GM18498 (cell line): ENCODE data around the gene ICAM4.
"Not testable (repeated sequence)": the region's sequence is repeated elsewhere in the genome, so short reads cannot be mapped to it uniquely, and the experiment has no call there.

Experiments
- ATAC-seq: cut with Tn5 transposase; IDR thresholded peaks from one replicate; pipeline ENCODE4 v1.9.1; 2021; ENCODE audit warnings: mild to moderate bottlenecking, moderate library complexity; ENCODE audit not compliant: unreplicated experiment

Gene ICAM4

GRCh38 chr19:10268071-10268470 lies 18.7 kb upstream of the ICAM4 start:
- ATAC-seq = no peak

DNA sequence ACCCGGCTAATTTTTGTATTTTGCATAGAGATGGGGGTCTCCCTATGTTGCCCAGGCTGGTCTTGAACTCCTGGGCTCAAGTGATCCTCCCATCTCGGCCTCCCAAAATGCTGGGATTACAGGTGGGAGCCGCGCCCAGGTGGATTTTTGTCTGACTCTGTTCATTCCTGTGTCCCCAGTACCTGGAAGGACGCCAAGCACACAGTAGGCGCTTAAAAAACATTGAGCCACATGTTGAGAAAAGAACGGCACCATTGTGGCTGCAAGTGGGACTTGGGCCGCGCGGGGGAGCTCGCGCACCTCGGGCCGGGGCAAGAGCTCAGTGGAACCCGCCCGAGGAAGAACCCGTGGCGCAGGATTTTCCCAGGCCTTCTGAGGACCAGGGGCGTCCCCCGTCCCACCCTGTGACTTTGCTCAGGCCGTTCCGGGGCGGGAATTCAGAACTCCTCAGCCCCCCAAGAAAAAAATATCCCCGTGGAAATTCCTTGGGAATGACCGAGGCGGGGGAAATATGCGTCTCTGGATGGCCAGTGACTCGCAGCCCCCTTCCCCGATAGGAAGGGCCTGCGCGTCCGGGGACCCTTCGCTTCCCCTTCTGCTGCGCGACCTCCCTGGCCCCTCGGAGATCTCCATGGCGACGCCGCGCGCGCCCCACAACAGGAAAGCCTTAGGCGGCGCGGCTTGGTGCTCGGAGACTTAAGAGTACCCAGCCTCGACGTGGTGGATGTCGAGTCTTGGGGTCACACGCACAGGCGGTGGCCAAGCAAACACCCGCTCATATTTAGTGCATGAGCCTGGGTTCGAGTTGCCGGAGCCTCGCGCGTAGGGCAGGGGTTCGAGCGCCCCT lies 17.2 kb upstream of the ICAM4 start:
- ATAC-seq = peak; percentile 46

DNA sequence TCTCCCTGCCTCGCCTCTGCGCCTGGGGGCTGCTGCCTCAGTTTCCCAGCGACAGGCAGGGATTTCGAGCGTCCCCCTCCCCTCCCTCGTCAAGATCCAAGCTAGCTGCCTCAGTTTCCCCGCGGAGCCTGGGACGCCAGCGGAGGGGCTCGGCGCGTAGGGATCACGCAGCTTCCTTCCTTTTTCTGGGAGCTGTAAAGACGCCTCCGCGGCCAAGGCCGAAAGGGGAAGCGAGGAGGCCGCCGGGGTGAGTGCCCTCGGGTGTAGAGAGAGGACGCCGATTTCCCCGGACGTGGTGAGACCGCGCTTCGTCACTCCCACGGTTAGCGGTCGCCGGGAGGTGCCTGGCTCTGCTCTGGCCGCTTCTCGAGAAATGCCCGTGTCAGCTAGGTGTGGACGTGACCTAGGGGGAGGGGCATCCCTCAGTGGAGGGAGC lies 16.6 kb upstream of the ICAM4 start:
- ATAC-seq = peak; percentile 50

DNA sequence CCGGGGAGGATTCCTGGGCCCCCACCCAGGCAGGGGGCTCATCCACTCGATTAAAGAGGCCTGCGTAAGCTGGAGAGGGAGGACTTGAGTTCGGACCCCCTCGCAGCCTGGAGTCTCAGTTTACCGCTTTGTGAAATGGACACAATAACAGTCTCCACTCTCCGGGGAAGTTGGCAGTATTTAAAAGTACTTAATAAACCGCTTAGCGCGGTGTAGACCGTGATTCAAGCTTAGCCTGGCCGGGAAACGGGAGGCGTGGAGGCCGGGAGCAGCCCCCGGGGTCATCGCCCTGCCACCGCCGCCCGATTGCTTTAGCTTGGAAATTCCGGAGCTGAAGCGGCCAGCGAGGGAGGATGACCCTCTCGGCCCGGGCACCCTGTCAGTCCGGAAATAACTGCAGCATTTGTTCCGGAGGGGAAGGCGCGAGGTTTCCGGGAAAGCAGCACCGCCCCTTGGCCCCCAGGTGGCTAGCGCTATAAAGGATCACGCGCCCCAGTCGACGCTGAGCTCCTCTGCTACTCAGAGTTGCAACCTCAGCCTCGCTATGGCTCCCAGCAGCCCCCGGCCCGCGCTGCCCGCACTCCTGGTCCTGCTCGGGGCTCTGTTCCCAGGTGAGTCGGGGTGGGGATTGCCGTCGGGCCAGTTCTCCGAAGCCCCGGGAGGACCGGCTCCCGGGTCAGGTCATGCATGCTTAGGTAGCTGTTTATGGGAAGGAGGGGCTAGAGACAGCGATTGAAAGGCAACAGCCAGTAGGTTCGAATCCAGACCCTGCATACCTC lies 15.9 kb upstream of the ICAM4 start, which contains the start of gene ICAM1:
ICAM1 (plus strand) TSS at position 505 of the 779 bp plus-strand sequence; CDS start at position 545, 40 bp downstream.
- ATAC-seq = peak; percentile 47

- ATAC-seq = peak; percentile 19
These were observed 15.1 kb upstream of the ICAM4 start for GRCh38 chr19:10271543-10272086.

GRCh38 chr19:10274589-10274988 lies 12.2 kb upstream of the ICAM4 start:
- no peak for ATAC-seq

GRCh38 chr19:10277795-10278589 lies 8.8 kb upstream of the ICAM4 start:
- ATAC-seq = no peak

GRCh38 chr19:10278935-10279334 lies 7.8 kb upstream of the ICAM4 start:
- ATAC-seq = no peak

DNA sequence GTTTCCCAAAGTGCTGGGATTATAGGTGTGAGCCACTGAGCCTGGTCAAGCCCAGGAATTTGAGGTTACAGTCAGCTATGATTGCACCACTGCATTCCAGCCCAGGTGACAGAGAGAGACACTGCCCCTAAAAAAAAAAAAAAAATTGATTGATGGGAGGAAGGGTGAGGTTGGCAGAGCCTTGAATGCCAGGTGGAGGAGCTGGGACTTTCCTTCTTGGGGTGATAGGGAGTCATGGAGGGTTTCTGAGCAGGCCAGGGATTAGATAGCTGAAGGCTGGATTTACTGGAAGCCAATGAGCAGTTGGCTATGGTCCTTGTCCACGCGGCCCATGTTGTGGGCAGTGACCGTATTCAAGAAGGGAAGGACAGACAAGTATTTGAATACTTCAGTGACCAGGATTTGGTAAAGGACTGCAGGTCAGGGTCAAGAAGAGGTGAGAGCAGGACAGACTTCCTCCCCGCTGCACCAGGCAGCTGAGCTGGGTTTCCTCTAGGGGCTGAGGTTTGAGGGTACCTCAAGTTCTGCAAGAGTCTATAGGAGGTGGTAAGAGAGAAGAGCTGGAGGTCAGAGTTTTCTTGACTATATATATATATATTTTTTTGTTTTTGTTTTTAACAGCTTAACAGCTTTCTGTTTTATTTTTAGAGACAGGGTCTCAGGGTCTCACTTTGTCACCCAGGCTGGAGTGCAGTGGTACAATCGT lies 6.9 kb upstream of the ICAM4 start:
- no peak for ATAC-seq

DNA sequence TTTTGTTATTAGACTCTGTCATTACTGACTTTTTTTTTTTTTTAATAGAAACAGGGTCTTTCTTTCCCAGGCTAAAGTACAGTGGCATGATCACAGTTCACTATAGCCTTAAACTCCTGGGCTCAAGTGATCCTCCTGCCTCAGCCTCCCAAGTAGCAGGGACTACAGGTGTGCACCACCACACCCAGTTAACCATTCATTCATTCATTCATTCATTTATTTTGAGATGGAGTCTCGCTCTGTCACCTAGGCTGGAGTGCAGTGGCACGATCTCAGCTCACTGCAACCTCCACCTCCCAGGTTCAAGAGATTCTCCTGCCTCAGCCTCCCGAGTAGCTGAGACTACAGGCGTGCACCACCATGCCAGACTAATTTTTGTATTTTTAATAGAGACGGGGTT lies 4.7 kb upstream of the ICAM4 start:
- ATAC-seq = not testable (repeated sequence)

- no peak for ATAC-seq
These were observed 3.3 kb upstream of the ICAM4 start for GRCh38 chr19:10283301-10284064.

- ATAC-seq = no peak
These were observed 2.4 kb upstream of the ICAM4 start for GRCh38 chr19:10284065-10284959.

- no peak for ATAC-seq
These were observed 1.8 kb upstream of the ICAM4 start for GRCh38 chr19:10284960-10285278.

GRCh38 chr19:10285393-10285792 lies 1.4 kb upstream of the ICAM4 start:
- ATAC-seq = no peak

DNA sequence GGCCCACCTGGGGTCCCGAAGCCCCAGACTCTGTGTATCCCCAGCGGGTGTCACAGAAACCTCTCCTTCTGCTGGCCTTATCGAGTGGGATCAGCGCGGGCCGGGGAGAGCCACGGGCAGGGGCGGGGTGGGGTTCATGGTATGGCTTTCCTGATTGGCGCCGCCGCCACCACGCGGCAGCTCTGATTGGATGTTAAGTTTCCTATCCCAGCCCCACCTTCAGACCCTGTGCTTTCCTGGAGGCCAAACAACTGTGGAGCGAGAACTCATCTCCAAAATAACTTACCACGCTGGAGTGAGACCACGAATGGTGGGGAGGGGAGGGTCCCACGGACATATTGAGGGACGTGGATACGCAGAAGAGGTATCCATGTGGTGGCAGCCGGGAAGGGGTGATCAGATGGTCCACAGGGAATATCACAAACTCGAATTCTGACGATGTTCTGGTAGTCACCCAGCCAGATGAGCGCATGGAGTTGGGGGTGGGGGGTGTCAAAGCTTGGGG lies 2.0 kb downstream of the ICAM4 start:
- ATAC-seq = no peak

DNA sequence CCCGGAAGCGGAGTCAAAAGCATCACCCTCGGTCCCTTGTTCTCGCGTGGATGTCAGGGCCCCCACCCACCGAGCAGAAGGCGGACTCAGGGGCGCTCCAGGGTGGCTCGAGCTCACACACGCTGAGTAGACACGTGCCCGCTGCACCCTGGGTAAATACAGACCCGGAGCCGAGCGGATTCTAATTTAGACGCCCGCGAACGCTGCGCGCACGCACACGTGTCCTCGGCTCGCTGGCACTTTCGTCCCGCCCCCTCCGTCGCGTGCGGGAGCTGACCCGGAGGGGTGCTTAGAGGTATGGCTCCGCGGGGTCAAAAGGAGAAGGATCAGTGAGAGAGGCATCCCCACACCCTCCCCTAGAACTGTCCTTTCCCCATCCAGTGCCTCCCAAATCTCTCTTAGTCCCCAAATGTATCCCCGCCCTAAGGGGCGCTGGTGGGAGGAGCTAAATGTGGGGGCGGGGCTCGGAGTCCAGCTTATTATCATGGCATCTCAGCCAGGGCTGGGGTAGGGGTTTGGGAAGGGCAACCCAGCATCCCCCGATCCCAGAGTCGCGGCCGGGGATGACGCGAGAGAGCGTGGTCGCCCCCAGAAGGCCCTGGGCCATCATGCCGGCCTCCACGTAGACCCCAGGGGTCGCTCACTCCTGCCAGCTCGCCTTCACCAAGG lies 2.5 kb downstream of the ICAM4 start:
- no peak for ATAC-seq

- no peak for ATAC-seq
These were observed 3.1 kb downstream of the ICAM4 start, which contains the start of gene ICAM5 for GRCh38 chr19:10289836-10290356. Gene ICAM5, plus strand, starts transcription at chr19:10289952. Its CDS starts 92 bp downstream, at chr19:10290044.
